Suprapubic skin (tissue), 4 donors: ENCODE measurements around the gene ITIH4. TPM values are rescaled to one million over a fixed set of nuclear protein-coding genes. Genes with fewer than 3 reads are reported as not detected.

ENCODE experiments used
- DNase-seq, 2 donors: peaks; one replicate each; pipeline ENCODE4 v3.0.0-alpha.2; 2019; ENCODE audit warnings: low spot score in 2 of 2
- H3K27ac ChIP-seq: fragments of 200-600 bp; sonication (generic); one replicate; pipeline ENCODE4 v1.5.1; 2019
- H3K27me3 ChIP-seq: fragments of 200-600 bp; sonication (generic); one replicate; pipeline ENCODE4 v1.5.1; 2019
- H3K36me3 ChIP-seq: fragments of 200-600 bp; sonication (generic); one replicate; pipeline ENCODE4 v1.5.1; 2019
- H3K4me1 ChIP-seq: fragments of 200-600 bp; sonication (generic); one replicate; pipeline ENCODE4 v1.5.1; 2019
- H3K4me3 ChIP-seq: fragments of 200-600 bp; sonication (generic); one replicate; pipeline ENCODE4 v1.5.1; 2019; ENCODE audit warnings: mild to moderate bottlenecking
- H3K9me3 ChIP-seq: fragments of 200-600 bp; sonication (generic); one replicate; pipeline ENCODE4 v1.5.1; 2019
- CTCF ChIP-seq, 2 donors: fragments of 200-600 bp in 1 of 2; fragments of 450-650 bp in 1 of 2; sonication (generic) in 1 of 2; IDR thresholded peaks; one replicate each; pipeline ENCODE4 v1.5.1; 2016 to 2019; ENCODE audit warnings: antibody characterized with exemption in 2 of 2, mild to moderate bottlenecking in 1 of 2, moderate library complexity in 1 of 2
- EP300 ChIP-seq: sonication (generic); formaldehyde crosslinking; IDR thresholded peaks from one replicate; pipeline ENCODE4 v1.6.1; 2017; ENCODE audit warnings: antibody characterized with exemption
- POLR2A ChIP-seq, 2 donors: fragments of 450-650 bp; IDR thresholded peaks; one replicate each; pipeline ENCODE4 v1.6.1; 2017; ENCODE audit warnings: antibody characterized with exemption in 2 of 2, mild to moderate bottlenecking in 2 of 2, moderate library complexity in 2 of 2
- POLR2AphosphoS5 ChIP-seq, 3 donors: sonication (generic); formaldehyde crosslinking; IDR thresholded peaks; one replicate each; pipeline ENCODE4 v1.6.1; 2017; ENCODE audit warnings: antibody characterized with exemption in 3 of 3
- WGBS: methylation state at CpG from one replicate; pipeline ENCODE4 v1.1.5; 2018; 5-methylcytosine and 5-hydroxymethylcytosine counted together
- total RNA-seq, 4 donors: library from RNA; depleted of rRNA; stranded (reverse); fragments of >200 nt; gene quantifications; one replicate each; pipeline ENCODE4 v1.1.0, GENCODE V29; 2016

Gene ITIH4
- total RNA-seq, 4 donors from 2014 or later, result 2.1 to 12.2 (median 4.6) TPM

- 71% methylated on average over 11 of the region's 12 CpGs for WGBS
- H3K36me3 ChIP-seq, result no peaks in the 10 kb centered on the region
- H3K27ac ChIP-seq, result no peak overlapping the region
- H3K4me1 ChIP-seq, result peaks cover 3% of the 10 kb centered on the region
- no peak for TF ChIP-seq EP300
- TF ChIP-seq POLR2A (IDR thresholded peaks at IDR 0.05), result no peak
- no peak for TF ChIP-seq POLR2AphosphoS5 (IDR thresholded peaks at IDR 0.05)
- TF ChIP-seq CTCF (IDR thresholded peaks at IDR 0.05), result no peak
- no peaks in the 10 kb centered on the region for H3K9me3 ChIP-seq
- H3K4me3 ChIP-seq, result no peak overlapping the region
- H3K27me3 ChIP-seq, result peaks cover 3% of the 10 kb centered on the region
- DNase-seq, result peak in 1 of 2 donors; percentile 71
These were observed 47.9 kb downstream of the ITIH4 start for GRCh38 chr3:52782412-52783210.

- TF ChIP-seq CTCF (IDR thresholded peaks at IDR 0.05), result no peak
- TF ChIP-seq POLR2A (IDR thresholded peaks at IDR 0.05), result no peak
- no peak for TF ChIP-seq POLR2AphosphoS5 (IDR thresholded peaks at IDR 0.05)
- TF ChIP-seq EP300, result no peak
- Histone ChIP-seq H3K9me3 (no peaks in the 10 kb centered on the region), H3K27me3 (peaks cover 3% of the 10 kb centered on the region), H3K27ac (no peak overlapping the region), H3K4me1 (no peaks in the 10 kb centered on the region), H3K36me3 (no peaks in the 10 kb centered on the region), H3K4me3 (no peak overlapping the region)
- WGBS, result 74% methylated on average over 13 of the region's 13 CpGs
- no peak for DNase-seq
These were observed 48.7 kb downstream of the ITIH4 start for GRCh38 chr3:52781741-52782140.

GRCh38 chr3:52779837-52780585 is 50.5 kb downstream of the ITIH4 start:
- peaks cover 3% of the 10 kb centered on the region for H3K27me3 ChIP-seq
- no peak for DNase-seq
- H3K27ac ChIP-seq, result no peak overlapping the region
- TF ChIP-seq POLR2A (IDR thresholded peaks at IDR 0.05) (no peak), EP300 (no peak), POLR2AphosphoS5 (IDR thresholded peaks at IDR 0.05) (no peak), CTCF (IDR thresholded peaks at IDR 0.05) (no peak)
- H3K4me1 ChIP-seq, result no peaks in the 10 kb centered on the region
- WGBS, result 83% methylated on average over 8 of the region's 8 CpGs
- no peaks in the 10 kb centered on the region for H3K9me3 ChIP-seq
- H3K36me3 ChIP-seq, result no peaks in the 10 kb centered on the region
- no peak overlapping the region for H3K4me3 ChIP-seq

DNA sequence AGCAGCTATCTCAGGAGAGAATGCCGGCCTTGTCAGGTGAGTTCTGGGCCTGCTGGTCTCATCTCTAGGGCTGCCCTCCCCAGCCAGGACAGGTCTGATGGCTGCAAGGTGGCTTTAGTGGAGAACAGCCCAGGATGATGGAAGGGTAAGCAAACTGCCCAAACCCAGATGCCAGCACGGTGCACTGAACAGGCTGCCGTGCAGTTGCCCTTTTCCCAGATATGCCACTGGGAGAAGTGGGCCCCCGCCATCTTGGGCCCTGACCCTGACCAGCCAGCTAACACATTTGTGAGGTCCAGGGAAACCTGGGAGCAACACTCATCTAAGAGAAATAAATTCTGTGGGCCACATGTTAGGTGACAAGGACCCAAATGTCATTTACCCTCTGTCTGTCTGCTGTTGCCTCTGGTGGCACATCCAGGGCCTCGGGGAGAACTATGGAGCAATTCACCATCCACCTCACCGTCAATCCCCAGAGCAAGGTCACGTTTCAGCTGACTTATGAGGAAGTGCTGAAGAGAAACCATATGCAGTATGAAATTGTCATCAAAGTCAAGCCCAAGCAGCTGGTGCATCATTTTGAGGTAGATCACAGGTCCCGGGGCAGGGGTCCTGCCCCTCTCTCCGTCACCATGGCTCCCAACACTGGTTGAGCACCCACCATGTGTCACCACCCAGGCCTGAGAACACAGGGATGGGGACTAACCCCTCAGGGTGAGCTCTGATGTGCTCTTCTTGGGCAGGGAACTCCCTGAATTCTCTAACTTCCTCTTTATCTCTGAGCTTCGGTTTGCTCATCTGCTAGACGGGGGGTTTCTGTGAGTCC is 51.2 kb downstream of the ITIH4 start:
- Histone ChIP-seq H3K27ac (no peak overlapping the region), H3K4me3 (no peak overlapping the region), H3K4me1 (no peaks in the 10 kb centered on the region), H3K27me3 (peaks cover 3% of the 10 kb centered on the region), H3K36me3 (no peaks in the 10 kb centered on the region), H3K9me3 (no peaks in the 10 kb centered on the region)
- WGBS, result 72% methylated on average over 10 of the region's 11 CpGs
- TF ChIP-seq POLR2A (IDR thresholded peaks at IDR 0.05) (no peak), EP300 (no peak), CTCF (IDR thresholded peaks at IDR 0.05) (no peak), POLR2AphosphoS5 (IDR thresholded peaks at IDR 0.05) (no peak)
- DNase-seq, result no peak
